Amygdala (tissue), 56 donors: ENCODE results near the gene CHID1.
A peak's percentile ranks its signal among the peaks of the same experiment; 100 is the strongest.

Experiments
- DNase-seq, 56 donors: peaks; one replicate each; lab custom pipeline; 2025; lab: John Stamatoyannopoulos, UW

The CHID1 gene

DNA sequence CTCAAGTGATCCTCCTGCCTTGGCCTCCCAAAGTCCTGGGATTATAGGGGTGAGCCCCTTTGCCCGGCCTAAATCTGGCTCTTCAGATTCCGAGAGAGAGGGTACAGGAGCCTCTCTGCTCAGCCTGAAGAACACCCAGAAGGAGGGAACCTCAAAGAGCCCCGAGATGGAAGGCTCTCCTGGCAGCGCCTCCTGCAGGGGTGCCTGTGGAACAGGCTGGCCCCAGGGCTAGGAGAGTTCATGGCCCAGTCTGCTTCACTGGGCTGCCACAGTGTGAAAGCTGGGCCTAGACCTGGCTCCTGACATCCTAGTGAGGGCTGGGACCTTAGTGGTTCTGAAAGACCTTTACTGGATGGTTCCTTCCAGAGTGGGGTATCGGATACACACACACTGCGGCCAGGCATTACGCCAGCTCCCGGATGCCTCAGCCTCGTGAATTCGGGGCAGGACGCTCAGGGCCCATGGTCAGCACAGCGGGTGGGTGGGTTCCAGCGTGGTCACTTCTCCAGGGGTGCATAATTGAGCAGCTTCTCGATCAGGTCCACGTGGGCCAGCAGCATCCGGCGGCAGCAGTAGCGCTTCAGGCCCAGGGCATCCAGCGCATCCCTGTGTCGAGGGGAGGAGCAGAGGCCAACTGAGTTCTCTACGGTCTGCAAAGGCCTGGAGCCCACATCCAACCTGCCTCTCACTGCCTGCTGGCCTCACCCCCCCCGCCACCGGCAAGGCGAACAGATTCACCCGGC lies 70.6 kb downstream of the CHID1 start:
- no peak for DNase-seq

DNA sequence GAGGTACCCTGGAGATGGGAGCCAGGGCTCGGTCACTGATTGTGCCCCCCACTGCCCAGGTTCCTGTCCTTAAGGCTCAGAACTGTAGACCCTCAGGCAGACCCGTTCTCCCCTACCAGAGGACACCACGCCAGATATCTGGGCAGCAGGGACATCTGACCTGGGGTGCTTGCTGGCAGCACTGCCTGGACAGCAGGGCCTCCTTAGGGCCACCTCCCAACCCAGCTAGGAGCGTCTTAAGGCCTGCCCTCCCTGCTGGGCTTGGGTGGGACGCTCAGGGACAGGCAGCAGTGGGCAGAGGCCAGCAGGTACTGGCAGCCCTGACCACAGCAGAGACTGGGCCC lies 71.4 kb downstream of the CHID1 start:
- no peak for DNase-seq

DNA sequence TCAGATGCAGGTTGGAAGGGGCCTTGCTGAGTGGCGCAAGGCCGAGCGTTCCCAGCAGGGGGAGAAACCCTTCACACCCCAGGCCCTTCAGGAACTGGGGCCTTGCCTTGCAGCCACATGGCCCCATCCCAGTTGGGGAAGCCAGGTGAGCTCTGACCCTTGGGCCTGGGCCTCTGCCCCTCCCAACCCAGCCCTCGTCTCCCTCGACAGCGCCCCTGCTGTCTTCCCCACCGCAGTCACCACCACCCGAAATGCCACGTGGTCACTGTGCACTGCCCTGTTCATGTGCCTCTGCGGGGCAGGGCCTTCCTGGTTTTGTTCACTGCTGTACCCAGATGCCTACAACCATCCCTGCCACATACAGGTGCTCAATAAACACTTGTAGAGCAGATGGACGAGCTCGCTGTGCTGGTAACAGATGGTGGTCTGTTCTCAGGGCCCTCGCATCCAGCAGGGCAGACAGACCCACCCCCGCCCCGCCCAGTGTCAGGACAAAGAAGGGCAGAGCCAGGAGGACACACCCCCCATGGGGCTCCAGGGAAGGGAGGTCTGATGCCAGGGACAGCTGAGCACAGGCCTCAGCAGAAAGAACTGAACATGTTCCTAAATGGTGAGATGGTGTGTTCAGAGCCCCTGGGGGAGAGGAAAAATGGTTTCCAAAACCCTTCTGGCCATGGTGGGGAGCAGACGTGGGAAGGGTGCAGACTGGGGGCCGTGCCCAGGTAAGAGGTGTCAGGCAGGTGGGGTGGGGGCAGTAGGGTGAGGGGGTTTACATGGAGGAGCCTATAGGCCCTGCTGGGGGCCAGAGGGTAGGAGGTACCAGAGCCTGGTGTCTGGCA lies 72.0 kb downstream of the CHID1 start:
- no peak for DNase-seq

DNA sequence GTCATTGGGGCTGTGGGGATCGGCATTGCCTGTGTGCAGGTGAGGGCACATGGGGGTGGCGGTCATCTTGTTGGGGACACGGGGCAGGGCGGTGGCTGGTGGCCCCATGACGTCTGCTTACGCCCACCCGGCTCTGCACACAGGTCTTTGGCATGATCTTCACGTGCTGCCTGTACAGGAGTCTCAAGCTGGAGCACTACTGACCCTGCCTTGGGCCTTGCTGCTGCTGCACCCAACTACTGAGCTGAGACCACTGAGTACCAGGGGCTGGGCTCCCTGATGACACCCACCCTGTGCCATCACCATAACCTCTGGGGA lies 72.7 kb downstream of the CHID1 start:
- no peak for DNase-seq

DNA sequence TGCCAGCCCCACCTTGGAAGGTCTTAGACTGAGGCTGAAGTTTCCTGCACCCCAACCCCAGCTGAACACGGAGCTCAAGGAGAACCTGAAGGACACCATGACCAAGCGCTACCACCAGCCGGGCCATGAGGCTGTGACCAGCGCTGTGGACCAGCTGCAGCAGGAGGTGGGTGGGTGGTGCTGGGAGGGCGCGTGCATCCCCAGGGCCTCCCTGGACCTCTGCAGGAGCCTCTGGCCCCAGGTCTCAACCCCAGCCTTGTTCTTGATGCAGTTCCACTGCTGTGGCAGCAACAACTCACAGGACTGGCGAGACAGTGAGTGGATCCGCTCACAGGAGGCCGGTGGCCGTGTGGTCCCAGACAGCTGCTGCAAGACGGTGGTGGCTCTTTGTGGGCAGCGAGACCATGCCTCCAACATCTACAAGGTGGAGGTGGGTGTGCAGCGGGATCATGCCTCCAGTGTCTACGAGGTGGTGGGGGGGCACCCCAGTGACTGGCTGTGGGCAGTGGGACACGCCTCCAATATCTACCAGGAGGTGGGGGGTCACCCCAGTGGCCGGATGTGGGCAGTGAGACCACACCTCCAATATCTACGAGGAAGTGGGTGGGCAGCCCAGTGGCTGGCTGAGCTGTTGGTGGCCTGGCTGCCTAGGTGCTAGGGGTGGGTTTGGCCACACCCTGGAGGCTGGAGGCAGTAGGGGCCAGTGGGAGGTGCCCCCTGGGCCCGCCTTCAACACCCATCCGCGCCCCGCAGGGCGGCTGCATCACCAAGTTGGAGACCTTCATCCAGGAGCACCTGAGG lies 73.2 kb downstream of the CHID1 start:
- no peak for DNase-seq

DNA sequence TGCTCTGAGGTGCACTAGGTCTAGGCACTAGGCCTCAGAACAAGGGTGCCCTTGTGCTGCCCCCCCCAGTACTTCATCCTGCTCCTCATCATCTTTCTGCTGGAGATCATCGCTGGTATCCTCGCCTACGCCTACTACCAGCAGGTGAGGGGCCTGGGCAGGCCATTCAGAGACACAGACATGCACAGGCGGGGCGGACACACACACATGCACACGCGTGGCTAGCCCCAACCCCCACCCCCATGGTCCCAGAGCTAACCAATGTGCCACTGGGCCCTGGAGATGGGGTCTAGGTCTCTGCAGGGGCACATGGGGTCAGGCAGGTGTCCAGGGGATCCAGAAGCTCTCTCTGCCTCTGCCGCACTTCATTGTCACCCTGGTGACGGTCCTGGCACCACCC lies 73.9 kb downstream of the CHID1 start:
- DNase-seq: no peak

DNA sequence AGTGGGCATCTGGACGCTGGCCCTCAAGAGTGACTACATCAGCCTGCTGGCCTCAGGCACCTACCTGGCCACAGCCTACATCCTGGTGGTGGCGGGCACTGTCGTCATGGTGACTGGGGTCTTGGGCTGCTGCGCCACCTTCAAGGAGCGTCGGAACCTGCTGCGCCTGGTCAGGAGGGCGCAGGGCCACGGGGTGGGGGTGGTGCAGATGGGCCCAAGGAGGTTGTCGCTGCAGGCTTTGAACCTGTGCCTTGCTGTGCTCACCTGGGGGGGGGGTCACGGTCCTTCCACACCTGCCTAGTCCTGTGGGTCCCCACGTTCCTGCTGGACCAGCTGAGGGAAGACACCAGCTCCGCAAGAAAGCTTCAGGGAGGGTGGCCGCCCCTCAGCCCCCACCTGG lies 74.3 kb downstream of the CHID1 start:
- no peak for DNase-seq

DNA sequence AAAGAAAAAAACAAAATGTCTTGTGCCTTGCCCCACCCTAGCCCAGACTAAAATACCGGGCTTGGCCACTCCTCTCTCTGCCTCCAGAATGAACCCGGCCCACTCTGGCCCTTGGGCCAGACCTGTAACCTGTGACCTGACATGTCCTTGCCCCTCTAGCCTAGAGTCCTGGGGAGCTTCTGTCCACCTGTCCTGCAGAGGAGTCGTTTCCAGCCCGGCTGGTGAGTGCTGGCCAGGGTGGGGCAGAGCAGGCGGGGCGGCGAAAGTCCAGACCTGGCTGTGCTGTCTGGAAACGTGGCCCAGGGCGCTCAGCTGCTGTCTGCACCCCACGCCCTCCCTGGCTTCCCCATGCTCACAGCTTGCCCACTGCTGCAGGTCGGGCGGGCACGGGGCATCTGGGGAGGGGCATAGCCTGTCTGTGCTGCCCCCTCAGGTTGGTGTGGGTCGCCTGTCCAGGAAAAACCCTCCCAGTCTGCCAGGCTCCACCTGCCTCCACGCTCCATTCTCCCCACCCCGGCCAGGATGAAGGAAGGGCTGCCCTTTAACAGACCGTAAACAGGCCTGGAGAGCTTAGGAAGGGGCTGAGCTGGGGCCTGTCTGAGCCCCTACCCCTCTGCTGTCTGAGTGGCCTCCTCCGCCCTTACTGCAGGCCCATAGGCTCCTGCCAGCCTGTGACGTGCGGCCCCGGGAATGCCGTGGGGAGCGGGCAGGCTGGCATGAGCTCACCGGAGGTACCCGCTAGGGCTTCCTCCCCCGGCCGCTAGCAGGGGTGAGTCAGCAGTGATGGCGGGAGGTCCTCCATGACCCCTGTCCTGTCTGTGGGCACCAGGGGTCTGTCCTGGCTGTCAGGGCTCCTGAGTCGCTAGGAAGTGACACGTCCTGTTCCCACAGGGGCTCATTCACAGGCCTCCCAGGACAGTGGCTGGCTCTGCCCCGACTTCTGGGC lies 76.0 kb downstream of the CHID1 start:
- peak in 11 of 56 donors; percentile 32 to 61 (median 48) for DNase-seq

DNA sequence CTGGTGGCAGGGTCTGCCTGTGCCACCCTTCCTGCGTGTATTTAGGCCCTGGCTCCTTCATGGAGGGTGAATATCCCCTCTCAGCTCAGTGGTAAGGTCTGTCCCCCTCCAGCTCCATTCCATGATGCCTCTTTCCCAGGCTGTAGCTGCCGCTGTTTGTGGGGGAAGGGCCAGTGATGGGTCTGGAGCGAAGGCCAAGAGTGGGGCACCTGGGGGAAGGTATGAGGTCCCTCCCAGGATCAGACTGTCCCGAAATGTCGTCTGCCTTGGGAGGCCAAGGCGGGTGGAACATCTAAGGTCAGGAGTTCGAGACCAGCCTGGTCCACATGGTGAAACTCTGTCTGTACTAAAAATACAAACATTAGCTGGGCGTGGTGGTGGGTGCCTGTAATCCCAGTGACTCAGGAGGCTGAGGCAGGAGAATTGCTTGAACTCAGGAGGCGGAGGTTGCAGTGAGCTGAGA lies 76.7 kb downstream of the CHID1 start:
- DNase-seq: no peak

DNA sequence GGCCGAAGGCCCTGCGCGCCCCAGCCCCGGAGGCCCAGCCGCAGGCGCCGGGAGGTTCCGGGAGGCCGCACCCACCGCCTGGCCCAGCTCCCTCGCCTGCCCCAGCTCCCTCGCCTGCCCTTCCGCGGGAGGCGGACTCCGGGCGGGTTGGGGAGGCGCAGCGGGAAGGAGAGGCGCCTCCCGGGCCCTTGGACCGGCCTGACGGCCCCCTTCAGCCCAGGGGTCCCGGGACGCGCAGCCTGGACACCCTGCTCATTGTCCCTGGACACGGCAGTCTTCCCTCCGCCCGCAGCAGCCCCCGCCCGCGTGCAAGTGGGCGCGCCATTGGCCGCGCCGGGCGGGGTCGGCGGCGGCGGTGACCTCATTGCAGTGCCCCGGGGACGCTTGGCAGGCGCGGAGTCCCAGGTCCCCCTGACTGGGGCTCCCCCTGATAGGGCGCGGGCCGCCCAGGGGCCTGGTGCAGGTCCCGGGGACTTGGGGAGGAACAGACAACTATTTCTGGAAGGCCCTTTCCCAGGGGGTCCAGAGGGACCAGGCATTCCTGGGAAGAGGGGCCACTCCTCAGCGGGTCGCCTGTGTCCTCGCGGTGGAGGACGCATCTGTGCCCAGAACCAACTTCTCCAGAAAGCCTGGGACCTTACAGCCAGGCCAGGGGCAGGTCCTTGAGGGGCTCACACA lies 77.4 kb downstream of the CHID1 start:
- no peak for DNase-seq

DNA sequence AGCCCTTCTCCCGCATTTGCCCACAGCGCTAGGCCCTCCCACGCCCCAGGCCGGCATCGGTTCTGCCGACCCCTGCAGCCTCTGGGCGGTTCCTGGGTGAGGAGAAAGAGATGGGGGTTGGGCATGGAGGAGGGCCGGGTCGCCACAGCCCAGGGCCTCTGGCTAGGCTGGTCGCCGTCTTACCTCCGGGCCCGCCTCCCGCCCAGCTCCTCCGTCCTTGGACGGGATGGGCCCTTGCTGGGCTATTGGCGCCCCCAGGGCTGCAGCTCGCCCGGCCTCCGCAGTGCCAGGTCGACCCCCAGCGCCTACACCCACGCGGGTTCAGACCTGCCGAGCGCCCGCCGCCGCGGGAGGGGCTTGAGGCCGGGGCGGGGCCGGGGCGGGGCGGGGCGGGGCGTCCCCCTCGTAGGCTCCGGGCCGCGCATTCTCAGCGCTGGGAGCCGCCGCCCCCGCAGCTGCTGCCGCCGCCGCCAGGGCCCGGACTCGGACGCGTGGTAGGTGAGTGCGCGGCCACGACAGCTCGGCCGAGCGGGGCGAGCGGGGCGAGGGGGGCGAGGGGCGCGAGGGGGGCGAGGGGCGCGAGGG lies 78.0 kb downstream of the CHID1 start, which contains the start of gene CD151:
Gene CD151, plus strand, starts transcription at position 424 of the 585 bp plus-strand sequence. CDS start 3,118 bp downstream, outside the sequence.
- peak in 3 of 56 donors; percentile 13 to 33 (median 30) for DNase-seq

DNA sequence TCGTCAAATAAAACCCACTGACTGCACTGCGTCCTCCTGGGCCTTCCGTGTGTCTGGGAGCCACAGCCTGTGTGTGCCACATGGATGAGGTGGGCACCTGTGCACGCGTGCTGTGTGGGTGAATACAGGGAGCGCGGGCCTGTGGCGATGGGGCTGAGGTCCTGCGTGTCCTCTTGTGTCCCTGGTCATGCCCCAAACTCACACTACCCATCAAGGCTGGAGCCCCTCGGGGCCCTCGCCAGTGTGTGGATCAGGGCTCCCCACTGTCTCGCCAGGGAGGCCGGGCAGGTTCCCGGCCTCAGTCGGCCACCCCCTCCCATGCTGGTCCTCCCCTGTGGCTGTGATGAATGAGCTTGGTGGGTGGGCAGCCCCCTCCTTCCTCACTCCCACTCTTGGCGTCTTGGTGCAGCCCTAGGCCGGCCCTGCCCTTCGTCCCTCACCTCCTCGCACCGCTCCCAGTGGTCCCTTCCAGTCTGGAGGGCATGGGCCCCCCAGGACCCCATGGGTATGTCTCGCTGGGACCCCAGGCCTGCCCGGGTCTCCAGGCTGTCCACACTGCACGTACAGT lies 78.6 kb downstream of the CHID1 start:
- DNase-seq: no peak

DNA sequence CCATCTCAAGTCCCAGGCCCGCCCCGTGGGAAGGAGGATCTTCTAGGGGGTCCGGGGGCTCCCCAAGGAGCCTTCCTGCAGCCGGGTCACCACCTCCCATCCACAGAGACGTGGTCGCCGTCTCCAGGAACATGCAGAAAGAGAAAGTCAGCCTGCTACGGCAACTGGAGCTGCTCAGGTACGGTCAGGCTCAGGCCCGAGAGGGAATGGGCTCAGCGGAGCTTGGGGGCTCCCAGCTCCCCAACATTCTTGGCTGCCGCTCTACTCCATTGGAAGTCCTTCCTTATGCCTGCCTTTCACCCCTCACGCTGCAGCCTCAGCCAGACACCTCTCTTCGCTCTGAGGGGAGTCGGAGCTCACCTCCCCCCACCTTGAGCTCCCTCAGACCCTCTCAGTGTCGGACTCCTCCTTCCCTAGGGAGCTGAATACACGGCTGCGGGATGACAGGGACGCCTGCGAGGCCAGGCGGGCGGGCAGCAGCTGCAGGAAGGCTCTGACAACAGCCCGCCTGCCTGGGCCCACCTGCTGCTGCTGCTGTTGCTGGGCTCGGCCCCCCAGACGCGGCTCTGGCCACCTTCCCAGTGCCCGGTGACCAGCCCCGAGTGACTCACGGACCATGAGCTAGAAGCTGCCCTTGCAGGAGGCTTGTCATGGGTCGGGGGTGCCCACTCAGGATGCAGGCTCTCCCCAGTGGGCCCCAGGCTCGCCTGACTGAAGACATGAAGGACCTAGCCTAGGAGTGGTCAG lies 79.3 kb downstream of the CHID1 start:
- DNase-seq: no peak

DNA sequence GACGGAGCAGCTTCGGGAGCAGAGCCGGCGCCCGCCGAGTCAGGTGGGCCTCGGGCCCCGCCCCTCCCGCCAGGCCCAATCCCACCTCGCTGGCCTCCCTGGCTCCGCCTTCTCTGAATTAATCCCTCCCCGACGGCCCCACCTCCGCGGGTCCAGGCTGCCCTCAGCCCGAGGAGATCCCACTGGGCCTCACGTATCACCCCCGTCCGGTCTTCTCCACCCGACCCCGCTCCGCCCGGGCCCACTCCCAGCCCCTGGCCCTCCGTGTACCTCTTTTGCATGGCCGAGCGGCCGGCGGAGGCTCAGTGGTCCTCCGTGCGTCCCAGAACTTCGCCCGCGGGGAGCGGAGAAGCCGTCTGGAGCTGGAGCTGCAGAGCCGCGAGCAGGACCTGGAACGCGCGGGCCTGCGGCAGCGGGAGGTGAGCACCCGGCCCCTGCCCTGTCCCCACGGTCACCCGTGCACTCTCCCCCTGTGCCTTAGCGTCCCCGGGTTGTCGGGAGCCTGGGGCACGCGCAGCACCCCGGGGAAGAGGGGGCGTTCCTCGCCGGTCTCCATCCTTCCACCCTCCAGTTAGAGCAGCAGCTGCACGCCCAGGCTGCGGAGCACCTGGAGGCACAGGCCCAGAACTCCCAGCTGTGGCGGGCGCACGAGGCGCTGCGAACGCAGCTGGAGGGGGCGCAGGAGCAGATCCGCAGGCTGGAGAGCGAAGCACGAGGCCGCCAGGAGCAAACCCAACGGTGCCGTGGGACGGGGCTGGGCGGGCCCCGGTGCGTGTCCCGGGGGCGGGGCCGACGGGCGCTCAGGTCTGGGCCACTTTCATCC lies 80.1 kb downstream of the CHID1 start:
- peak in 10 of 56 donors; percentile 24 to 51 (median 40) for DNase-seq

DNA sequence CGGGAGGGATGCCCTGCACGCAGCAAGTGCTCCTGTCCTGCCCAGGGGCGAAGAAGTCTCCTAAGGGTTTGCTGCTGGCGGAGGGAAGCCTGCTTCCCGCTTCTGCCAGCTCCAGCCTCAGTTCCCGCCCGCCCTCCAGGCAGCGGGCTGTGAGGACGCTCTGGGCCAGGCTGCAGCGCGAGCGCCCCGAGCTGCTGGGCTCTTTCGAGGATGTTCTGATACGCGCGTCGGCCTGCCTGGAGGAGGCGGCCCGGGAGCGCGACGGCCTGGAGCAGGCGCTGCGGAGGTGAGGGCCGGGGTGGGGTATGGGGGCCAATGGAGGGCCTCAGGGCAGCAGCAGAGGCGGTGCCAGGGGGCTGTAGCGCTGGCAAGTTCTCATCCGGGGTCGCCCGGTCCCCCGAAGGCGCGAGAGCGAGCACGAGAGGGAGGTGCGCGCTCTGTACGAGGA lies 80.7 kb downstream of the CHID1 start:
- no peak for DNase-seq

DNA sequence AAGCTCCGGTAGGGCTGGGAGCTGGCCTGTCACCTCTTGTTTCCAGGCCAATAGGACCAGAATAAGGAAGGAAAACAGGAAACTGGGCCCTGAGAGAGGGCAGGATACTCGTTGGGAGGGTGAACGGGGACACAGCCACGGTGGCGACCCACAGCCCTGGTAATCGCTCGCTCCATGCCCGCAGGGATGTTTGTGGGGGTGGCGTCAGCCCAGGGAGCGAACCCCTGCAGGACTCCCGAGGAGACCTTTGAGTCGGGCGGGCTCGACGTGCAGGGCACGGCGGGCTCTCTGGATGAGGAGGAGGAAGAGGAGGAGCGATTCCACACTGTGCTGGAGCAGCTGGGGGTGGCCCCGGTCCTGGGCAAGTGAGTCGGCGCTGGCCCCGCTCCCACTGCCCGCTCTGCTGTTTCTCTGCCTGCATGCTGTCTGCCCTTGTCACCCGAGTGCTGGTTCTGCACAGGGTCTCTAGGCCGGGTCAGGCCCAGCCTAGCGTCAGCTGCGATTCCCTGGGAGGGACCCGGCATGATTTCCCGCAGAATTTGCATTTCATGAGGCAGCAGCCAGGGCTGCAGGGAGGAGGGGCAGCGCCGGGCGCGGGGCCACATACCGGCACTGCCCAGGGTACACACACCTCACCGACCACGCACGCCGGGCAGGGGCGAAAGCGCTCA lies 81.3 kb downstream of the CHID1 start:
- peak in 3 of 56 donors; percentile 19 to 32 (median 29) for DNase-seq
